Neural cell (in vitro differentiated cells): ENCODE data around the gene CERS1. TPM values are rescaled to one million over a fixed set of nuclear protein-coding genes. Genes with fewer than 3 reads are reported as not detected.
"Not testable (repeated sequence)": the region's sequence is repeated elsewhere in the genome, so short reads cannot be mapped to it uniquely, and the experiment has no call there.

Experiments used
- H2AFZ ChIP-seq: fragments of 200-600, 300-800 bp; sonication (generic), shearing (Covaris generic); 2 replicates; pipeline ENCODE4 v1.6.0; 2014; ENCODE audit warnings: low read depth, mild to moderate bottlenecking, antibody characterized with exemption, low read length, moderate library complexity
- H3F3A ChIP-seq: fragments of 200-600 bp; shearing (Covaris generic); 2 replicates; pipeline ENCODE4 v1.6.1; 2016; ENCODE audit warnings: mild to moderate bottlenecking, moderate library complexity, mixed read lengths, antibody characterized with exemption, low read length; ENCODE audit not compliant: insufficient read depth, poor library complexity, severe bottlenecking
- H3K27ac ChIP-seq: fragments of 200-600, 300-800 bp; sonication (generic), shearing (Covaris generic); 2 replicates; pipeline ENCODE4 v1.5.1; 2014; ENCODE audit warnings: mild to moderate bottlenecking, low read length, moderate library complexity
- H3K27me3 ChIP-seq: fragments of 300-800, 200-600 bp; sonication (generic), shearing (Covaris generic); 2 replicates; pipeline ENCODE4 v1.6.0; 2014; ENCODE audit warnings: mild to moderate bottlenecking, low read depth, low read length, moderate library complexity; ENCODE audit not compliant: insufficient read depth
- H3K36me3 ChIP-seq: fragments of 300-800, 200-600 bp; sonication (generic), shearing (Covaris generic); 2 replicates; pipeline ENCODE4 v1.5.1; 2014; ENCODE audit warnings: mild to moderate bottlenecking, antibody characterized with exemption, low read length, moderate library complexity; ENCODE audit not compliant: insufficient read depth
- H3K4me2 ChIP-seq: fragments of 300-800, 200-600 bp; sonication (generic), shearing (Covaris generic); 2 replicates; pipeline ENCODE4 v1.6.0; 2014; ENCODE audit warnings: mild to moderate bottlenecking, low read length
- H3K4me3 ChIP-seq: fragments of 300-800, 200-600 bp; sonication (generic), shearing (Covaris generic); 2 replicates; pipeline ENCODE4 v1.5.1; 2014; ENCODE audit warnings: mild to moderate bottlenecking, low read length, moderate library complexity
- H3K79me2 ChIP-seq: fragments of 200-600 bp; shearing (Covaris generic); replicated peaks from 2 replicates; pipeline ENCODE4 v1.6.0; 2014; ENCODE audit warnings: mild to moderate bottlenecking, low read length, moderate library complexity; ENCODE audit not compliant: insufficient read depth
- H3K9ac ChIP-seq: fragments of 300-800, 200-600 bp; sonication (generic), shearing (Covaris generic); 2 replicates; pipeline ENCODE4 v1.6.1; 2016; ENCODE audit warnings: mild to moderate bottlenecking, low read length, mixed read lengths
- H3K9me2 ChIP-seq: fragments of 200-600 bp; shearing (Covaris generic); 2 replicates; pipeline ENCODE4 v1.6.1; 2016; ENCODE audit warnings: mild to moderate bottlenecking, low read length, mixed read lengths; ENCODE audit not compliant: insufficient read depth
- H3K9me3 ChIP-seq: fragments of 200-600, 300-800 bp; sonication (generic), shearing (Covaris generic); 2 replicates; pipeline ENCODE4 v1.6.1; 2016; ENCODE audit warnings: mild to moderate bottlenecking, mixed run types, low read length, moderate library complexity, mixed read lengths
- H4K20me1 ChIP-seq: fragments of 200-600 bp; shearing (Covaris generic); 2 replicates; pipeline ENCODE4 v1.6.1; 2016; ENCODE audit warnings: mild to moderate bottlenecking, mixed run types; ENCODE audit not compliant: insufficient read depth
- CTCF ChIP-seq: fragments of 450-650 bp; IDR thresholded peaks from 2 replicates; pipeline ENCODE4 v1.5.1; 2014; ENCODE audit warnings: antibody characterized with exemption, mild to moderate bottlenecking, moderate library complexity; ENCODE audit not compliant: poor library complexity, severe bottlenecking
- EP300 ChIP-seq: fragments of 450-650 bp; conservative IDR thresholded peaks from 2 replicates; pipeline ENCODE4 v1.6.1; 2014; ENCODE audit warnings: antibody characterized with exemption, mild to moderate bottlenecking, moderate library complexity; ENCODE audit not compliant: poor library complexity, severe bottlenecking
- EZH2 ChIP-seq: fragments of 200-600, 300-800 bp; shearing (Covaris generic), sonication (generic); IDR thresholded peaks from 2 replicates; pipeline ENCODE4 v1.6.1; 2014; ENCODE audit warnings: antibody characterized with exemption, low read length, borderline replicate concordance, mild to moderate bottlenecking; ENCODE audit not compliant: insufficient read depth, poor library complexity, severe bottlenecking
- MXI1 ChIP-seq: fragments of 450-650 bp; conservative IDR thresholded peaks from 2 replicates; pipeline ENCODE4 v1.6.1; 2014; ENCODE audit warnings: antibody characterized with exemption, mild to moderate bottlenecking; ENCODE audit not compliant: poor library complexity, severe bottlenecking
- POLR2AphosphoS5 ChIP-seq: IDR thresholded peaks from 2 replicates; pipeline ENCODE4 v1.6.1; 2012
- RAD21 ChIP-seq: fragments of 450-650 bp; conservative IDR thresholded peaks from 2 replicates; pipeline ENCODE4 v1.6.1; 2014; ENCODE audit warnings: antibody characterized with exemption, mild to moderate bottlenecking, moderate library complexity
- REST ChIP-seq: IDR thresholded peaks from 2 replicates; pipeline ENCODE4 v1.6.1; 2012; ENCODE audit warnings: borderline replicate concordance
- SMC3 ChIP-seq: fragments of 450-650 bp; conservative IDR thresholded peaks from 2 replicates; pipeline ENCODE4 v1.6.1; 2014; ENCODE audit warnings: antibody characterized with exemption, mild to moderate bottlenecking, moderate library complexity; ENCODE audit not compliant: poor library complexity
- TAF1 ChIP-seq: IDR thresholded peaks from 2 replicates; pipeline ENCODE4 v1.6.1; 2012; ENCODE audit warnings: low read depth
- polyA plus RNA-seq: library from polyadenylated mRNA; depleted of rRNA; stranded (reverse); fragments of >200 nt; gene quantifications from 2 replicates; pipeline ENCODE4 v1.2.3, GENCODE V29; 2014

CERS1 gene
- polyA plus RNA-seq, 1 donor from 2014 or later = 19.1 TPM

GRCh38 chr19:18902519-18902918, 6.6 kb upstream of the CERS1 start:
- not testable (repeated sequence) for H3K79me2 ChIP-seq, H3K9ac ChIP-seq, H2AFZ ChIP-seq, H3K9me3 ChIP-seq, H3K9me2 ChIP-seq, H3F3A ChIP-seq, H3K27me3 ChIP-seq, H3K4me2 ChIP-seq, H3K36me3 ChIP-seq, H3K4me3 ChIP-seq, H3K27ac ChIP-seq, H4K20me1 ChIP-seq

GRCh38 chr19:18901491-18901890, 5.5 kb upstream of the CERS1 start:
- Histone ChIP-seq H3F3A (no peaks in the 10 kb centered on the region), H3K27me3 (no peaks in the 10 kb centered on the region), H3K9ac (no peak overlapping the region), H3K4me2 (no peak overlapping the region), H3K9me2 (no peaks in the 10 kb centered on the region), H4K20me1 (no peaks in the 10 kb centered on the region), H3K27ac (no peak overlapping the region), H3K9me3 (no peaks in the 10 kb centered on the region), H2AFZ (no peak overlapping the region), H3K79me2 (no peaks in the 10 kb centered on the region), H3K4me3 (no peak overlapping the region), H3K36me3 (peaks cover 6% of the 10 kb centered on the region)
- TF ChIP-seq RAD21 (no peak), SMC3 (no peak), REST (no peak), MXI1 (no peak), POLR2AphosphoS5 (no peak), CTCF (no peak)

- Histone ChIP-seq H3F3A (no peaks in the 10 kb centered on the region), H4K20me1 (no peaks in the 10 kb centered on the region), H3K27ac (no peak overlapping the region), H3K9me3 (no peaks in the 10 kb centered on the region), H3K4me3 (no peak overlapping the region), H2AFZ (no peak overlapping the region), H3K36me3 (peaks cover 6% of the 10 kb centered on the region), H3K9ac (no peak overlapping the region), H3K27me3 (no peaks in the 10 kb centered on the region), H3K79me2 (no peaks in the 10 kb centered on the region), H3K4me2 (no peak overlapping the region), H3K9me2 (no peaks in the 10 kb centered on the region)
- TF ChIP-seq SMC3 (no peak), TAF1 (no peak), MXI1 (no peak), EZH2 (no peak), RAD21 (no peak), REST (no peak), POLR2AphosphoS5 (no peak), CTCF (no peak), EP300 (no peak)
These were observed 4.9 kb upstream of the CERS1 start for GRCh38 chr19:18900700-18901481.
